ENCODE measurements around the gene FAM107B. TPM values are rescaled to one million over a fixed set of nuclear protein-coding genes. Genes with fewer than 3 reads are reported as not detected.

FAM107B gene
- total RNA-seq, 1 donor: 17.7 TPM

GRCh38 chr10:14586901-14587300, 187.8 kb downstream of the FAM107B start:
- no peak overlapping the region for H3K4me3 ChIP-seq (ENCODE audit: low read depth, low read length)
- no peak for DNase-seq (ENCODE audit: low read depth)
- TF ChIP-seq CTCF (IDR thresholded peaks at IDR 0.05; ENCODE audit: insufficient read depth, low read depth, low read length): no peak

GRCh38 chr10:14585287-14586193, 189.2 kb downstream of the FAM107B start:
- DNase-seq (ENCODE audit: low read depth): no peak
- TF ChIP-seq CTCF (IDR thresholded peaks at IDR 0.05; ENCODE audit: insufficient read depth, low read depth, low read length): no peak
- H3K4me3 ChIP-seq (ENCODE audit: low read depth, low read length): no peak overlapping the region

- no peak for DNase-seq (ENCODE audit: low read depth)
- TF ChIP-seq CTCF (IDR thresholded peaks at IDR 0.05; ENCODE audit: insufficient read depth, low read depth, low read length): no peak
These were observed 190.0 kb downstream of the FAM107B start for GRCh38 chr10:14584661-14585060.

GRCh38 chr10:14583967-14584366, 190.7 kb downstream of the FAM107B start:
- DNase-seq (ENCODE audit: low read depth): no peak
- TF ChIP-seq CTCF (IDR thresholded peaks at IDR 0.05; ENCODE audit: insufficient read depth, low read depth, low read length): no peak
- no peak overlapping the region for H3K4me3 ChIP-seq (ENCODE audit: low read depth, low read length)

More at GRCh38 chr10:14584661-14585060, 190.0 kb downstream of the FAM107B start:
- H3K4me3 ChIP-seq (ENCODE audit: low read depth, low read length): no peak overlapping the region

GRCh38 chr10:14583252-14583651, 191.4 kb downstream of the FAM107B start:
- H3K4me3 ChIP-seq (ENCODE audit: low read depth, low read length): no peak overlapping the region
- TF ChIP-seq CTCF (IDR thresholded peaks at IDR 0.05; ENCODE audit: insufficient read depth, low read depth, low read length): no peak

GRCh38 chr10:14581553-14582321, 193.0 kb downstream of the FAM107B start:
- DNase-seq (ENCODE audit: low read depth): no peak

More at GRCh38 chr10:14583252-14583651, 191.4 kb downstream of the FAM107B start:
- DNase-seq (ENCODE audit: low read depth): no peak

More at GRCh38 chr10:14581553-14582321, 193.0 kb downstream of the FAM107B start:
- no peak for TF ChIP-seq CTCF (IDR thresholded peaks at IDR 0.05; ENCODE audit: insufficient read depth, low read depth, low read length)
- no peak overlapping the region for H3K4me3 ChIP-seq (ENCODE audit: low read depth, low read length)
